HG02938 (cell line): ENCODE data around the gene ELMO1.

Experiments
- ATAC-seq: cut with Tn5 transposase; IDR thresholded peaks from one replicate; pipeline ENCODE4 v1.9.1; 2021; ENCODE audit warnings: mild to moderate bottlenecking, moderate library complexity; ENCODE audit not compliant: unreplicated experiment

The ELMO1 gene

DNA sequence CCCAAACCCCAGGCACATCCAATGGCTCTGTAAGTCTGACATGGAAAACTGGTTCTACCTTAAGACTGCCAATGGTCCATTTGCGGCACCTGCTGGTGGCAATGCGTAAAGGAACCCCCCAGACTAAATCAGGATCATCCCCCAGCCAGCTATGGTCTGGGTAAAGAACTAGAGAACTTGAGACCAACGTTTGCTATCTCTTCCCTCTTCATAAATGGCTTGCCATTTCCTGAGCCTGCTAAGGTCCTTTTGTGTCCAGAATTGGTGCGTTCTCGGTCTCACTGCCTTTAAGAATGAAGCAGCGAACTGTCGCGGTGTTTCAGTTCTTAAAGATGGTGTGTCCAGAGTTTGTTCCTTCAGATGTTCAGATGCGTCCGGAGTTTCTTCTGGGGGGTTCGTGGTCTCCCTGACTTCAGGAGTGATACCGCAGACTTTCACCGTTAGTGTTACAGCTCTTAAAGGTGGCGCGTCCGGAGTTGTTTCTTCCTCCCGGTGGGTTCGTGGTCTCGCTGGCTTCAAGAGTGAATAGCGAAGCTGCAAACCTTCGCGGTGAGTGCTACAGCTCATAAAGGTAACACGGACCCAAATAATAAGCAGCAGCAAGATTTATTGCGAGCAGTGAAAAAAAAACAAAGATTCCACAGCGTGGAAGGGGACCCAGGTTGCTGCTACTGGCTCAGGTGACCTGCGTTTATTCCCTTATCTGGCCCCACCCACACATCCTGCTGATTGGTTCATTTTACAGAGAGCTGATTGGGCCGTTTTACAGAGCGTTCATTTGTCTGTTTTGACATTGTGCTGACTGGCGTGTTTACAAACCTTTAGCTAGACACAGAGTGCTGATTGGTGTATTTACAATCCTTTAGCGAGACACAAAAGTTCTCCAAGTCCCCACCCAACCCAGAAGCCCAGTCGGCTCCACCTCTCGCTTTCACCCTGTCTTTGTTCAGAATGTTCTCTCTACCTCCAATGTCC lies 95.4 kb downstream of the ELMO1 start:
- peak; percentile 62 for ATAC-seq

DNA sequence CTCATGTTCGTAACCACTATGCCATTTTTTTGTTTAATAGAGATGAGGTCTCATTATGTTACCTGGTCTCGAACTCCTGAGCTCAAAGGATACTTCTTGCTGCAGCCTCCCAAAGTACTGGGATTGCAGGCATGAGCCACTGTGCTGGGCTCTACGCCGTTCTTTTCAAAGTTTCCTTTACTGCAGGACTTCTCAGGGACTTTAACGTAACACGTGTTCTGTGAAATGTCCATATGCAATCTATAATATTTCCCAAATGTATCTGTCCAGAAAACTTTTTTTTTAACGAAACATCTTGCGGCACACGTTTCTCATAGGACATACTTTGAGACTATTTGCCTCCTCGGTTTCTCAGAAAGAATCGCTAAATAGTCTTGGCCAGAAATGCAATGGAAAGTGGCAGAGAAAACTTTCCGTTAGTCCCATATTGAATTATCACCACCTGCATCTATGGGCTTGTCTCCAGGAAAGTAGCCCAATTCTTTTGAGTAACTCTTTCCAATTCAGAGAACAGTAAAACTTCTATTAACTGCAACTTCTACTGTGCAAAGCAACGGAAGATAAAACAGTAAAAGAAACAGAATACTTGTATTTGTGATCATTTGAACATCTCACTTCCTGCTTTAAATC lies 96.3 kb downstream of the ELMO1 start:
- no peak for ATAC-seq

DNA sequence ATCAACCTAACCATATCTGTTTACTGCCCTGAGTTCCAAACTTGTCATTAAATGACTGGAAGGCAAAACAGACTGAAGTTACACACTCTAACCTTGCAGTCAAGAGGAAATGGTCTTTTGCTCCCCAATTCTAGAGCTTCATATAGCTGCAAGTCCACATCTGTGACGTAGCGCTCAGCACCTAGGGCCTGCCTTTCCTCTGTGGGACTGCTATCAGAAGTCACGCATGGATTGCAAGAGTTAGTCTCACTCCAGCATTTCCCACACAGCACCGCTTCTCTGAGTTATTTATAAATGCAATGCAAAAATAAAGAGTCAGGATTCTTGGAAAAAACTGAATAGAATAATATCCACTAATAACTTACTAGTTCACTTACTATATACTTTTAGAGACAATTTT lies 96.9 kb downstream of the ELMO1 start:
- no peak for ATAC-seq

DNA sequence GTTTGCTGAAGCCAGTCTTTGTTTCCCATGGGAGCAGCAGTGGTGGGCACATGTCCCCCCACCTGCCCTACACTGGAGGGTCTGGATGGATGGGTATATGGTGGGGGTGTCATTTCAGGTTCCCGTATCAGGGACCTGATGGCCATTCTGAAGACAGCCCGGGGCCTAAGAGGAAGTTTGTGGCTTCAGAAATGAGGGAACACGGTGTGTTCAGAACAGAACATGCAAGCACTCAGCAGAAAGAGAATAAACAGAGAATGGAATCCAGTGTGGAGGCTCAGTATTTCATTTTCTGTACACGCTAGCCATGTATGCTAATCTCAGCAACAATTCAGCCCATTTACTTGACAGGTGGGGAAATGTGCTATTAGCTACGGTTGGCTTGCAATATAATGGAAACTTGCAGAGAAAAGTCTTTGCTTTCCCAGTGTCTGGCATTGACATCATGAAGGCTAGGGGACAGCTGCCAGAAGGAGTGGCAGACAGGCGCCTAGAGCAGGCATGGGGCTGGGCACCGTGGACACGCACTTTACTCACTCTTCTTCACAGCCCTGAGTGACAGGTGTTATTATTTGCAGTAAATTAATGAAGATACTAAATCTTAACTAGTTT lies 98.6 kb downstream of the ELMO1 start:
- ATAC-seq: no peak

DNA sequence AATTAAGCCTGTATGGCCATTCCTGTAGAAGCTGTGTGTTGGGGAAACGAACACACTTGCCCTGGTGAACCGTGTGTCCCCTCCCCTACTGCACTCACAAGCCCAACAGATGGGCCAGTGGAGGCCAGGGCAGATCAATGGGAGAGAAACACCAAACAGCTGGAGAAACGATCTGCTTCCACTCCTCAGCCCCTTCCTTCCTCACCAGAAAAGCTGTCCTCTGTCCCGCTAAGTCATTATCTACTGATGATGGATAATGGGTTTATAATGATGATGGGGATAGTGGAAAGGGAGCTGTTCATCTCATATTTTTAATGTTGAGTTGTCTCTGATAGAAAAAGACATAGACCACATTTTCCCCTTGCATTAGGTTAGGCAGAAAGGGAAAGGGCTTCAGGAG lies 99.7 kb downstream of the ELMO1 start:
- no peak for ATAC-seq

DNA sequence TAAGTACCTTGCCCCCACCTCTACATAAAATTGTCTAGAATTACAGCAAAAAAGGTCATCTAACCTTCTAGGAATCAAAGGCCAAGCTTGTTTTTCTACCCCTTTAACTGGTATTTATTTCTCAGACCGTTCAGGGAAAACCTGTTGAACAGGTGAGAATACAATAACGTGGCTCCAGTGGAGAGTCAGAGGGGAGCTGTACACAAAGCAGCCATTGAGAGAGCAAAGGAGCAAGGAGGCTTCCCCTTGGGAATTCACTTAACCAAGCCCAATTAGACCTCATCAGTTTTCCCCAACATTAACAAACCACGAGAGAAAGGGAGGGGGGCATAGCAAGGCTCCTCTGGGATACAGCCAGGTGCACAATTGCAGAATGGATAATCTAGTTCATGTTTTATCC lies 101.9 kb downstream of the ELMO1 start:
- ATAC-seq: no peak

DNA sequence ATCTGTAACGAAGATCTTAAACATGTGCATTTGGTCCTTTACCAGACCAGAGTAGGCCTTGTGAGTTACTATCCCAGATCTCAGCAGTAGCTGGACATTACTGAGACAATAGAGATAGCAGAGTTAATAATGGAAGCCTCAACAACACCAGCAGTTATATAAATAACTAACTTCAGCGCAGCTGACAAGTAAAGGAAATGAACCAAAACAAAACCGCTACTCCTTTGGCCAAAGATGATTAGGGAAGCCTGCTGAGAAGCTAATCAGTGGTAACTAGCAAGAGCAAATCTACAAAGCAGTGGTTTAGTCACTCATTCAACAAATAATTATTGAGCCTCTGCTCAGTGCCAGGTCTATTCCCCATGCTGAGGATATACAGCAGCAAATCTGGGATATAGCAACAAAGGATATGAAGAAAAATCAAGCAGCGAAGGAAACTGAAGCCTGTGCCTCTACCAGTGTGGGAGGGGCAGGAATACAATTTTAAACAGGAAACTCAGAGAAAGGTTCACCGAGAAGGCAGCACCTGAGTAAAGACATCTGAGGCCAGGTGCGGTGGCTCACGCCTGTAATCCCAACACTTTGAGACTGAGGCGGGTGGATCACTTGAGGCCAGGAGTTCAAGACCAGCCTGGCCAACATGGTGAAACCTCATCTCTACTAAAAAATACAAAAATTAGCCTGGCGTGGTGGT lies 103.6 kb downstream of the ELMO1 start:
- ATAC-seq: peak; percentile 33

DNA sequence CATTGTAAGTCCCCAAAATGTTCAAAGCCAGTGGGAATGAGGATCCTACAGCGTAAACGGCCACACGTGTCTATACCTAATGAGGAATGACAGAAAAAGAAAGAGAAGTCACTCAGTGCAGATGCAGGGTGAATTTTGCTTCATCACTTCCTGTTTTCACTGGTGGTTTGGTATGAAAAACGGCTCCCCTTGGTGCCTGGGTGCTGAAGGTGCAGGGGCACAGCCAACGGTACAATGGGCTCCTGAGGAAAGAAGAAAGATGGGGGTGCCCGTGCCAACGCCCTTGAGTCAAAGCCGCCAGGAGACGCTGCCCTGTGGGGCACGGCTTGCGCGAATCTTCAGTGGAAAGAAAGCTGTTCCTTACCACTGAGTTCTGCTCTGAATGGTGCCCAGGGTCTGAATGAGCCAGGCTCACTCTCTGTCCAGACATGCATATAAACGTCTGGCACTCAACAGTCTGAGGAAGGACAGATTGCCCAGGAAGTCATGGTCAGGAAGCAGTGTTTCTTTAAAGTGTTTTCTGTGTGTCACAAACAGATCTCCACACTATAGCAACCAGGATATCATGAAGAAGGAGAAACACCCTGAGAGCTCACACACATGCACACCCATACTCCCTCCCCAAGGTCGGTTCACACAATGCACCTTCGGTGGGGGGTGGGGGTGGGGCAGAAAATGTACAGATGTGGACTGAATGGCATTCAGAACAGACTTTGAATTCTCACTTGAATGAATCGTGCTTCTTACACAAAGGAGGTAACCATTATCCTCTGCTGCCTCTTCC lies 105.8 kb downstream of the ELMO1 start:
- ATAC-seq: peak; percentile 43

DNA sequence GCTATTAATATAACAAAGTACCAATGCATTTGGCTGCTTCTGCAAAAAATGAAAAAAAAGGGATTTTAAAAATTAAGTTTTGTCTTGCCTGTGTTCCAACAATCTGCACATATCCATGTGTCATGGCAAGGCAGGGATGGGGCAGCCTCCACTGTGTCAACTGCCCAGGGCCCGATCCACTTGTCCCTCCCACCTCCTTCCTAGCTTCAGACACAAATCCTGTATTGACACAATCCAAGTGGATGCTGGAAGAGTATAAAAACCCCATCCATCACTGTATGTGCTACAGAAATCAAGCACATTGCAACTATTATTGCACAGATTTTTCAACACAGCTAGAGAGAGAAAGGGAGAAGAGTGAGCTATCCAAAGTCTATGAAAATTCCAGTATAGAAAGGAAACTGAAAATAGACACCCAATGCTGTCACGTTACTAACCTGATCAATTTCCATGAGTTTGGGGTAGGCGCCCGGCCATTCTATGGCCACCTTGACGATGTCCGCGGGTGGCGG lies 106.4 kb downstream of the ELMO1 start:
- ATAC-seq: no peak

DNA sequence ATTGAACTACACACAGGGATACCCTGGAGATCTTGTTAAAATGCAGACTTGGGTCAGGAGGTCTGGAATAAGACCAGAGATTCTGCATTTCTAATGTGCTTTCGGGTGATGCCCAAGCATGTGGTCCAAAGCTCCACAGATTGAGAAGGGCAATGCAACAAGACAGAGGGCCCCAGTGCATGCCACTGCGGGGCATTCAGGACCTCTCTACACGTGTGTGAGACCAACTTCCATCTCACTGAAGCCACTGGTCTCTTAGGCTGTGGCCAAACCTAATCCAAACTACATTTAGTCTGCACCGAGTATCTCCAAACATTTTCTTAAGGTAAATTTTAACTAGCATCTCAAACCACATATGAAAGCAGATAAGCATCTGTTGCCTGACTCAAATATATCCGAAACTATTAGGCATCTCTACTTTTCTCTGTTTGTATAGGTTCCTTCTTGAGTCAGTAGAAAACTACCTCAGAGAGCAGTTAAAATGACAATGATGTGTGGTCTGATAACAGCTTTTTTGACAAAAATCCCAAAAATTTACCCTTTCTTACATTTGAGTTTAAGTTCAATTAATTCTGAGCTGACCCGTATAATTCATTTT lies 107.5 kb downstream of the ELMO1 start:
- ATAC-seq: peak; percentile 39

DNA sequence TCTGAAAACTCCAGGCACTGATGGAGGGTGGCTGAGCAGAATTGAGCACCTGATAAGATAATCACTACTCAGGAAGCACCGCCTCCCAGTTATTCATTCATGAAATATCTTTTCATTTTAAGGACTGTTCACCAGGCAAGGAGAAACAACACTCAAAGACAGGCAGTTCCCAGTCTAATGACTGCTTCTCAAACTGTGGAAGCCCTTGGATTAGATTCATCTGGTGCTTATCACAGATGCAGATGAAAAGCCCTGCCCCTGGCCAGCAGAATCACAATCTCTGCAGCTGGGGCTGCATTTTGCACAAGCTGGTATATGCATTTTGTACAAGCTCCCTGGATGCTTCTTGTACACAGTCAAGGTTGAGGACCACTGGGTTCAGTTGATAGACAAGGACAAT lies 109.7 kb downstream of the ELMO1 start:
- no peak for ATAC-seq

DNA sequence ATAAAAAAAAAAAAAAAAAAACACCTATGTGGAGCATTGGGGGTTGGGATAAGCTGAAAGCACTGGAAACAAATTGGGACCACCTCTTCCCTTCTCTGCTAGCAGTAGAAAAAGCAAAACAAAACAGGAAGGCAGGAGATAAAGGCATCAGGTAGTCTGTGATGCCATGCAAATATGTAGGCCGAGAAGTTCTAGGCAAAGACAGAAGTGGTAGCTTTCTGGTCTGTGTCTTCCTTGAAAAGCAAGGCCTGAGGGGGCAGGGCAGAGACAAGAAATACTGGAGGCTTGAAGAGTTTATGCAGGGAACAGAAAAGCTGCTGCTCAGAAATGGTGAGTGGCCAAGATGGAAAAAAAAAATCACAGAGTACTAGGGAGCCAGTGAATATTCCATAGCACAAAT lies 111.1 kb downstream of the ELMO1 start:
- no peak for ATAC-seq

DNA sequence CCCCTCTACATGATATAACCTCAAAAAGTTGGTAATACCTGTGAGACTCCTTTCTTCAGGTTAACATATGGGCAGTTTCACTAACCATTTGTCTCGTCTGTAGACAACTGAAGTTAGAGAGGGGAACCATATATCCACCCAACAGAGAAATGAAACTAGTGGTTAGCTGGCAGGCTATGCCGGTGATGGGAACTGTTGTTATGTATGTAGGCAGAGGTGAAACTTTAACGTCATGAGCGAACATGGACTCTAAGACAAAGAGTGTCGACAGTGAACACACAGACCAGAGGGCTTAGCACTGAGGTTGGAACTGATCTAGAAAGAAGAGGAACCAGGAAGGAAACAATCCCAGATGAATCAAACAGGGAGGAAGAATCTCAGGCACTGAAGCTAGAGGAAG lies 112.4 kb downstream of the ELMO1 start:
- ATAC-seq: peak; percentile 89

DNA sequence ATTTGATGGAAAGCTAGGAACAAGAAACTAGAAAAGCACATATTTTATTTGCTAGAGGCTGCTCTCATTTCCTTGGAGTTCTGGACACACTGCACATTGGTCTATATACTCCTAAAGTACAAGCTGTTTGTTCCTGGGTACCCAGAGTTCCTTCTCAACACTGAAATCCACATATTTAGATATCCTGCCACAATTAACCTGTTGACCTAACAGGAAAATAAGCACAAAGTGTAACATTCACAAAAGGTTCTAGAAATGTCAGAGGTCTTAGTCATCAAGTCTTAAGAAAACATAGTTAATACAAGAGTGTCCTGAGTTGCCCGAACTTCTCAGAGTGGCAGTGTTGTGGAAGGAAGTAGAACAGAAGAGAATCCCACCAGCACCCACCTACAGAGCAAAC lies 115.6 kb downstream of the ELMO1 start:
- no peak for ATAC-seq

DNA sequence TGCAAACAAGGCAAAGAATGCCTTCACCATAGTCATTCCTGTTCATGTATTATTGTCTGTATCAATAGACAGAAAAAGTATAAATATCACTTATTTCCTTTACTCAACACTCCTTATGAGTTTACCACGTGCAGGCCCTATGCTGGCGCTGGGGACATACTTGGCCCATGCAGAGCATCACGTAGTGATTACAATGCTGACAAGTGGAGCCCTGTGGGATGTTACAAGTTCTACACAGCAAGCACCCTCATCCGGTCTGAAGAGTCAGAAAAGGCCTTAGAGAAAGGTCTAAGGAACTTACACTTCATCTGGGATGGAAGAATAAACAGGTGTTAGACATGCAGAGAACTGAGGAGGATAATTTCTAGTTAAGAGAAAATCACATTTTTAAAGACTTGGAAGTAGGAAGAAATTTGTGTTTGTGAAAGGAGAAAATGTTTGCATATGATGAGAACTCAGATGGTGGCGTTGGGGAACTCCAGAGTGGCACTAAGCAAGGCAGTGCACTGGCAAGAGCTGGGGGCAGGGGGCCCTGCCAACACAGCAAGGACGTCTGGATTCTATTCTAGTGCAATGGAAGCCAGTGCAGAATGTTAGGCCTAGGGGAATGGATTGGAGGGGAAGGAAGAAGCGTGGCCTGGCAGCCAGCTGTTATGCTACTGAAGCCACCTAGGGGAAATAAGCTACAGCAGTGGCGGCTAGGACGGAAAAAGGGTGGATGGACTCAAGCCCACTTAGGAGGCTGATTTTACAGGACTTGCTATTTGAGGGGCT lies 116.2 kb downstream of the ELMO1 start:
- no peak for ATAC-seq

DNA sequence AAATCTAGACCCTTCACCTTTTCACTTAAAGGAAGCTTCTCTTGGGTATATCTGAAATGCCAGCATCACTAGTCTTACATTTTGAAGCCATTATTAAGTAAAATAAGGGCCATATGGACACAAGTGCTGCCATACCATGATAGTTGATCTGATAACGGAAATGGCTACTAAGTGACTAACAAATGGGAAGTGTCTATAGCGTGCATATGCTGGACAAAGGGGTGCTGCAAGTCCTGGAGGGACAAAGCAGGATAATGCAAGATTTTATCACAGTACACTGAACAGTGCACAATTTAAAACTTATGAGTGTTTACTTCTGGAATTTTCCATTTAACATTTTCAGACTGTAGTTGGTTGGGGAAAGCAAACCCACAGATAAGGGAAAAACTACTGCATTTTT lies 117.9 kb downstream of the ELMO1 start:
- no peak for ATAC-seq

DNA sequence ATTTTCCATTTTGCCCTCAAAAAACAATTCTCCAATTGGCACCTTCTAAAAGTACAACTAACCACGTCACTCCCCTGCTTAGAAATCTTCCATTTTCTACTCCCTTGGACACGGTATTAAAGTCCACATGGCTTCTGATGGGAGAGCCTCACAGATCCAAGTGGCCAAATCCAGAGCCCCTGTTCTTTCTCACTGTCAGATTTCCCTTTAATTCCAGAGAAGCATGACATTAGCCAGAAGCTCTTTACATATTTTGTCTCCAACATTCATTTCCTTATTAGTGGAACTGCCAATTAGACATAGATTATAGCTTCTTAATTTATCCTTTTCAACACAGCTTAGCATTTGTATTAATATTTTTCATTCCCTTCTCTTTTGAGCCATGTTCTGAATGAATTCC lies 118.7 kb downstream of the ELMO1 start:
- no peak for ATAC-seq

DNA sequence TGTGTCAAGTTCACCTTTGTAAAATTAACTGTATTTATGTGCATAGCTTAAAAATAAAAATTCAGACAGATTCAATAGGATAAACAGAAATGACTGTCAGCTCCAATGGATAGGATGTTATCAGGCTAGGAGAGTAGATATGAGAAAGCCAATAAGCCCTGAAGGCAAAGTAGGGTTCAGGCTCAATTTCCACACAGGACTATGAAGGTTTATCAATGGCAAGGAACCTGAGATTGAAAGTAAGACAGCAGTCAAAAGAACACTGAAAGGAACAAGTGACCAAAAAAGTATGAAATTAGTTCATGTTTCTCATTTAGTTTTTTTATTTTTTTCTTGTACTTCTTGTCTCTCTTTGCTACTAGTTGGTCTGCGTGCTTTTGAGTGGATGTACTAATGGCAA lies 121.4 kb downstream of the ELMO1 start:
- no peak for ATAC-seq

DNA sequence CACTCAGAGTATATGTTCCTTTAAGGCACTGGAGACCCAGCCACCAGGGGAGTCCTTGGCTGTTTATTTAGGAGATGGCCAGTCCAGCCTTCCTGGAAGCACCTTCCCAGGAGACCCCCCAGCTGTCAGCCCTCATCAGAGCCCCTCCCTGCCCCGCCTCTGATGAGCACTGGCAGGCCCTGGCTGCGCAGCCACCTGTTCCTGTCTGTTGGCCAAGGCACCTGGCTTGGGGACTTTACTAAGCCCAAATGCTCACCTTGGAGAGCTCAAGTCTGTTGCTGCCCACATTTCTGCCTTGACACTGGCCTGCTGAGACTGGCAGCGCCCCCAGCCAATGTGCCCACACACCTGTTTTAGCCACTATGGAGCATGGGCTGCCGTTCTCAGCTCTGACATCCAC lies 124.7 kb downstream of the ELMO1 start:
- no peak for ATAC-seq
